Germinal center (tissue), 1 donor: Measurements from ENCODE around the gene MEGF11.

Experiments used
- DNase-seq: peaks from one replicate; pipeline ENCODE4 v3.0.0; 2012; ENCODE audit warnings: mixed read lengths, low spot score

The MEGF11 gene

DNA sequence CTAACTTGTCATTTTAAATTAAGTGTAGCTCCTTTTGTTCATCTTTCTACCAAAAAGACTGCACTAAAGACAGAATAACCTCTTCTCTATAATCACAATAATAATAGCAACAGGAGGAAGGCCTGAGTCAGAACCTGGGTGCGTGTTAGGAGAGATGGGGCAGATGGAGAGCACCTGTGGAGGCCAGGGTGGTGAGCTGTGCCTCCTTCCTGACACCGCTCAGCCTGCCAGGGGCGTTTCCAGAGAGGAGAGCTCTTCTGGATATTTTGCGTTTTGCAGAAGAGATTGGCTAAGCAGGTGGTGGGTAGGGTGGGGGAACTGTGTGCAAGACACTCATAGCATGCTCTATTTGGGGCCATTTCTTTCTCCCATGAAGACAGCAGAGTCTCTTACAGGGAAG is 83.5 kb downstream of the MEGF11 start:
- DNase-seq, result no peak

DNA sequence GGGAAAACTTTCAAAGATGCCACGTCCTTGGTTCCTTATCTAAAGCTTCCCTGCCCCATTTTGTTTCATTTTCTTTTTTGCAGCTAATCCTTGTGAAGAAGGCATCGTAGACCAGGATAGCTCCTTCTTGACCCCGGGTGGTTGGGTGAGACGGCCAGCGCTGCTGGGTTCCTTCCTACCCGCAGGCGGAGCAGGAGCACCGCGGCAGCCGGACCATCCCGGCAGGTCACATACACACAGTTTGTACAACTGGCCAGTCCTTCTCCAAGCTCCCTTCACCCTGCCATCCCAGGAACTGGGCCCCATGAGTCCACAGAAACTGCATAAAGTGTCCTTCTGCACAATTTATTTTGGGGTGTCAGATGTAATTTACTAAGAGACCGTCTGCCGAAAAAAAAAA is 83.9 kb downstream of the MEGF11 start:
- no peak for DNase-seq

DNA sequence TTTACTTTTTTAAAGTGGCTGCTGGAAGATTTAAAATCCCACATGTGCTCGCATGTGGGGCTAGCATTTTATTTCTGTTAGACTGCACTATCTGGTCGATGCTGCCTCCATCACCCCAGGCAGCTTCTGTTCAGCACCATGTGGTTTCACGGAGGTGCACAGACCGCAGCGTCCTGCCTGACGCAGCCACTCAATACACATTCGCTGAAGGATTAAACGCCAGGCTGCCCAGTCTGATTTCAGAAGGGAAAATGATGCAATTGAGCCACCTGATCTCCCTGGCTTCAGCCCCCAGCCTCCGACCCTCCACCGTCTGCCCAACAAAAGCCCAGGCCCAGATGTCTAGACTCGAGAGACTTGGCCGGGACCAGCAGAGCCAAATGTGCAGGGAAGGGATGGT is 84.5 kb downstream of the MEGF11 start:
- DNase-seq, result no peak

DNA sequence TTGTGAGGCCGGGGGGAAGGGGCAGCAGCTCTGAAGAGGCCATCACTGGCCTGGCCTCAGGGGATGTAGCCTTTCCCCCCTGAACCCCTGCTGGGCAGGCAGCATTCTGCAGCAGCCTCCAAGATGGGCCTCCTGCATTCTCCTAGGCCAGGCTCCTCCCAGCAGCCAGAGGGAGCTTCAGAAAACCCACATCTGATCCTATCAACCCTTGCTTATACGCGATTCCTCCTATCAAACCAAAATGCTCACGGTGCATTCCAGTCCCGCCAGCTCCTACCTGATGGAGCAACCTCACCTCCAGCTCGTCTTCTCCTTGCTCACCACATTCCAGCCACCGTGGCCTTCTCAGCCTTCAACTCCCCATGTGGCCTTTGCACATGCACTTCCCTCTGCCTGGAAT is 85.7 kb downstream of the MEGF11 start:
- no peak for DNase-seq

DNA sequence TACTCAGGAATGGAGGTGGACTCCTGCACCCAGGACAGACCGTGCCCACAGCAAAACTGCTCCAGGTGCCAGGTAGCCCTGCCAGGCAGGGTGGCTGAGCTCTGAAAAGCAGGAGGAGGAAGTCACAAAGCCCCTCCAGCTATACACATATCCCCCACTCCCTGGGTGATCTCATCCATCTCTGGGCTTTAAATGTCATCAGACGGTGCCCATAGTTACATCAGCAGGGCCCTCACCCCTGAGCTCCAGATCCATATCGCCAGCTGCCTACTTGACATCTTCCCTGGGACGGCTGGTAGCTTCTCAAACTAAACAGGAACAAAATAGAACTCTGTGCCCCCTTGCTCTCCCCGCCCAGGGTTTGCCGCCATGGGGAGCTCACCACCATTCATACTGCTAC is 87.7 kb downstream of the MEGF11 start:
- DNase-seq, result no peak

DNA sequence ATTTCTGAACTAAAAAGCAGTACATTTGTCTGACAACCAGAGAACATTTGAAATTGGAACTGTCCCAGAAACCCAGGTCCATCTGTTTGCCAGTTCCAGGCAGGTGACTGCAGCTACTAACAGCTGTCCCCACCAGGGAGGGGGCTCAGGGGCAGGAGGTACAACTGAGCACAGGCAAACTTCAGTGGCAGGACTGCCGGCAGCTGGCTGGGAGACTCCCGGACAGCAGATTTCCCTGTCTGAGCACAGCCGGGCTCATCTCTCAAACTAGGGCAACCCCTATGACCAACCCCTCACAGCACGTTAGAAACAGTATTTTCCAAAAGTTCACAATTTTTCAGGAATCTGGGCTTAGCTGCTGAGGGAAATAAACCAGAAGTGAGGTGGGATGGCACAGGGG is 88.8 kb downstream of the MEGF11 start:
- no peak for DNase-seq

DNA sequence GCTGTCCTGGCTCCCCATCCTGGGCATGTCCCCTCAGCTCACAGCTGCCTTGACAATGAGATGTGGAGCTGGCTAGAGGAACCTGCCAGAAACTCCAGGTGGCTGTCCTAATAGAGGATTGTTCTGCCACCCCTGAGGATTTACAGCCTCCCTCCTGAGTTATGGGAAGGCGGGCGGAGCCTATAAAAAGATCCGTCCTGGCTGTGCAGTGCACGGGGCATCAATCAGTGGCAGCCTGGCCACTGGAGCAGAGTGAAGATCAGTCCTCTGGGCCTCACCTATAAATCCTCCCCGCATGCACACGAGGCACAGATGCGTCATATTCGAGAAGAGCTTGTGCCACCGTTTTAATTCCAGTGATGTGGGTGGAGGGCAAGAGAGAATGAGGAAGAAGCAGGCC is 90.0 kb downstream of the MEGF11 start:
- DNase-seq, result no peak

DNA sequence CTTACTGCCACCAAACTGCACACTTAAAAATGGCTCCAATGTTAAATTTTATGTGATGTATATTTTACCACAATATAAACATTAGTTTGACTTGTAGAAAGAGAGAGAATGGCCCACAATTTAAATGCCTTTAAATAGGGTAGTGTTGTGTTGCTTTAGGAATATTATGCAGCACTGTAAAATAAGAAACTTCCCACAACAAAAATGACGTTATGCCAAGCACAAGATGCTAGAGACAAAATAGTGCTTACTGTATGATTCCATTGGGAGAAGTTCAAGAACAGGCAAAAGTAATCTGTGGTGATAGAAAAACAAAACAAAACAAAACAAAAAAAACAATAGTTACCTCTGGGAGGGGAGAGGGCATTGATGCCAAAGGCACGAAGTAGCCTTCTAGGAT is 91.3 kb downstream of the MEGF11 start:
- no peak for DNase-seq

DNA sequence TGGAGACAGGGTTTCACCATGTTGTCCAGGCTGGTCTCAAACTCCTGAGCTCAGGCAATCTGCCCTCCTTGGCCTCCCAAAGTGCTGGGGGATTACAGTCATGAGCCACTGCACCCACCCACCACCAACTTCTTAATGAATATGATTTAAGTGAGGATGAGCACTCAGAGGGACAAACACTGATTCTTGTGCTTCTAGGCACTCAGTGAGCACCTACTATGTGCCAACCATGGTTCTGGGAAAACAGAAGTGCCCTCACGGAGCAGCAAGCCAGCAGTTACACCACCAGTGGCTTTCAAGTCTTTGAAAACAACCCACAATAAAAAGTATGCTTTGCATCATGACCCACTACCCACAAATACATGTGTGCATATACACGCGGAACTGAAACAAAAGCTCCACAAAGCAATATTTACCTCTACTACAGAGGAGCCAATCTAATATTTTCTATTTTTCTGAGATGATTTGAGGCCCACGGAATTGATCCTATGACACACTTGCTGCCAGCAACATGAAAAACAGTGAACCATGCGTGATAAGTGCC is 91.9 kb downstream of the MEGF11 start:
- DNase-seq, result no peak

DNA sequence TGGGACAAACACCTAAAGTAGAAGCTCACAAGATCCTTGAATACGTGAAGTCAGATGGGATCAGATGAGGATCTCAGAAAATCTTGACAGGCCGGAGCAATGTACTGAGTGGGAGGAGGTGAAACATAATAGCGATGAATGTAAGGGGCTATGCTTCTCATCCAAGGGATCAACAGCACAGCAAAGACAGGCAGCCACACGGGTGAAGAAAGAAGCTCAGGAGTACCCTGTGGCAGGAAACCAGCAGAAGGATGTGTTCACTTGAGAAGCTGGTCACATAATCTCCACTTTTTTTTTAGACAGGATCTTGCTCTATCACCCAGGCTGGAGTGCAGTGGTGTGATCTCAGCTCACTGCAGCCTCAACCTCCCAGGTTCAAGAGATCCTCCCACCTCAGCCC is 92.4 kb downstream of the MEGF11 start:
- DNase-seq, result no peak

DNA sequence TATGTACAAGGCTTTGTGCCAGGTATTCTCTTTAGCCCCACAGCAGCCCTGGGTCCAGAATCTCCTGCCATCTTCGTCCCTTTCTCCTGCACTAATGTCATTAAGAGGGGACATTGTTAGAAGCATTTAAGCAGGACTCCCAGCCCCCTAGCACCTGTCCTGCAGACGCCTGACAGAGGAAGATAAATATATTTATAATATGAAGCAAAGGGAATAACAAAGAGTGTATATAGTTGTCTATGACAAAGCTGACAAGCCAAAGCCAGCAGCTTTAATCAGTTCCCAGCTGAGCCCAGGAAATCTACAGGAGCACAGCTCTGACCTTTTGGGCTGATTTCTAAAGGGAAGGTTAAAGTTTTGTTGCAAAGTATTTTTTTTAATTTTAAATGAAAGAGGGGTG is 96.0 kb downstream of the MEGF11 start:
- no peak for DNase-seq

DNA sequence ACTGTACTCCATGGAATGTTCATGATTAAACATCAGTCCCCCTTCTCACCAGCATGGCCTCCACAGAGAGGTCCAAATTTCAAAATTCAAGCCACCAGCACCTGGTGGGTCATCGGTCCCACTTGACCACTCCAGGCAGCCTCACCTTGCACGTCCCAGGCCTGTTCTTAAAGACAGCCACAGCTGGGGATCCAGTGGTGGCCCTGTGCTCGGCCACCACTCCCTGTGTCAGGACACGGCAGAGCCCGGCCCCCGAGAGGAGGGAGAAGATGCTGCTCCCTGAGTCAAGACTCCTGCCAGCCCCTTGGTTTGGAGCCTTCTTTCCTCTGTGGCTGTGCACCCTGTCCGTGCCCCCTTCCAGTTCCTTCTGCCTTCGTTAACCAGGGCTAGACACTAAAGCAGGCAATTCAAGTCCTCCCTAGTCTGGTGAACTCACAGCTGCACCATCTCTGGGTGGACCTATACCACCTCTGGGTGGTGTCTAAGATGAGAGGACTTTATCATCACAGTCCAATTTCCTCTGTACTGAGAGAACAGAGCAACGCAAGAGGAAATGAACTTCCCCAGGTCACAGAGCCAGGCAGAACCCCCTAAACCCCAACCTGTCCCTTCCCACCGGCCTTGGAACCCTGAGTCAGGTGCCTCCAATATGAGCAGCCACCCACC is 97.1 kb downstream of the MEGF11 start:
- DNase-seq, result no peak

DNA sequence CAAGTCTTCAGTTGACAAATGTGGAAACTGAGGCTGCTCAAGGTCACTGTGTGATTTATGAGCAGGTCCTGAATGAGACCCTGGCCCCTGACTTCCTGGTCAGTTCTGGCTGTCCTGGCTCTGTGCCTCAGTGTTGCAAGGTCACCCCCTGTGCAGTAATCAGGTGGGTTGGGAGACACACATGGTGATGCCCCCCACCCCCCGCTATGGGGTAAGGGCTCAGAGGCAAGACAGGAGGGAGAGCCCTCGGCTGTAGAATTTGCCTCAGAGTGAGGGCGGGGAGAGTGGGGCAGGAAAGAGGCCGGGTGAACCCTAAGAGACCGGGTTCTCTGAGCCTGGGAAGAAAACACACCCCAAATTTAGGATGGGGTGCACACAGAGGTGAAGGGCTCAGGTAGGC is 98.5 kb downstream of the MEGF11 start:
- no peak for DNase-seq

DNA sequence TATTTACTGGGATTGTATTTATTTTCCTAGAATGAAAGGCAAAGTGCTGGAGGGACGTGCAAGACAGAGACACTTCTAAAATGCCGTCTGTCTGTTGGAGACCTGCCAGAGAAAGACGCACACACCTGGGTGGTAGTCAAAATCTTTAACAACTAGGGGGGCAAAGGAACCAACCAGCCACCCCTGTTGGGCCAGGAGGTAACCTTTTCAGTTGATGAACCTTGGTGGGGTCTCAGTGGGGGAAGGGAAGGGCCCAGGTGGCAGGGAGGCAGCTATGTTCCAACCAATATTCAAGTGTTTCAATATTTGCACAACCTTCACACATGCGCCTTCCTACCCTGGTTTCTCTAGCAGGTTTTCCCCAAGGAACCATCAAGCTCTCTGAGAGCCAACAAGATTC is 99.0 kb downstream of the MEGF11 start:
- peak; percentile 24 for DNase-seq

DNA sequence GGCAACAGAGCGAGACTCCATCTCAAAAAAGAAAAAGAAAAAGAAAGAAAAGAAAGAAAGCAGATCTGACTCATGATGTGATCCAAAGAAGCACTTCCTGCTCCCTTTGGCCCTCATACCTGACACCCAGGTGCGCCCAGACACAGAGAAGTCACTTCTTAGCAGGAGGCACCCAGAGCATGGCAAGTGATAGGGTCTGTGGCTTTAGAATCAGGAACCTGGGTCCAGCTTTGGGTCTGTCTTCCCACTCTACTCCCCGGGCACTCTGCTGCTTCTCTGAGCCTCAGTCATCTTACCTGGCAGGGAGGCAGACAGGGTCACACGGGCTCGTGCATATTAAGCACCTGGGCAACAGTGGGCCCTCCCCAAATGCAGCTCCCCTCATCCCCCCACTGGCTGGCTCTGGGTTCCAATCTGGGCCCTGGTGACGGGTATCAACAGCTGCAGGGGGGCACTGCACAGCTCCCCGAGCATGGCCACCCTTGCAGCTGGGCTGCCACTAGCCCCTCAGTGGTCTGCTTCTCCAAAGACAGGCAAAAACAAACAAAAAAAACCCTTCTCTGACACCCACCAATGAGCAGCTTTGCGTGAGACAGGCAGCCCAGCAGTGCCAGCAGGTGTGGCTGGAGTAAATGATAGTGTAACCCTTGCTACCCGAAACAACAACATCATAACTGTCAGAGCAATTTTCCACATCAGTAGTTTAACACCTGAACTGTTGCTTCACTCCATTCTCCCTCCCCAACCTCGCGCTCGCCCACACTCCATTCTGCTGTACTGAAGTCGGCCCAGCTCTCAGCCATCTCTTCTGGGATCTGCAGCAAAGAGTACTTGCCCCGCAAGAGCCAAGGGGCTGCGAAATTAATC is 99.8 kb downstream of the MEGF11 start:
- peak; percentile 78 for DNase-seq

DNA sequence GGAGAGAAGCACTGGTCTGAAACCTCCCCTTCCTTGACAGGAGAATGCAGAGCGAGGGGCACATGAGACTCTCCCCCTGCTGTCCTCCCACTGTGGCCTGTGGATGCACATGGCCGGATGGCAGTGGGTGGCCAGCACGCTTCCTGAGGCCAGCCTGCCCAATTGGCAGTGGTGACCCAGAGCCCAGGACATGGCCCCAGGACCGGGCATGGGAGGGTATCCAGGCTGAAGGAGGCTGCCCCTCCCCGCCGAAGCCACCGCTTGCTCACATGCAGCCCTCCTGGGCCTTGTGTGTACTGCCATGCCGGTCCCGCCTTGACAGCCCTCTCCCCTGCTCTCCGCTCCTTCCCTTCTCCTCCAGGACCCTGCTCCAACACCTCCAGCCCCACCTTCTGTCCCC is 100.9 kb downstream of the MEGF11 start:
- no peak for DNase-seq

DNA sequence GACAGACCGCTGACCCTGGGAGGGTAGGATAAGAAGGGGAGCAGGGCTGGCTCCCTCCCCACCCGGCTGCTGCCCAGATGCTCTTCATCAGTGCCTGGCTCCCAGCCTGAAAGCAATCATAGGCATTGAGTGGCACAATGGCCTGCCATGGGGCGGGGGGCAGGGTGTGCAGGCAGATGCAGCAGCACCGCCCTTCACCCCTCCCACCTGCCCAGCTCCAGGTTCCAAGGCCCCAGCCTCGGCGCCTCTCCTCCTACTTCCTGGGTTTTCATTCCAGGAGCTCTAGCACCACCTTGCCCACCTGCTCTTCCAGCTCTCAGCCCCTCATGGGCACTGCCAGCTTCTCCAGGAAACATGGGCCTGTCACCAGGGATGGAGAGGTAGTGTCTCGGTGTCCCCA is 101.7 kb downstream of the MEGF11 start:
- no peak for DNase-seq

DNA sequence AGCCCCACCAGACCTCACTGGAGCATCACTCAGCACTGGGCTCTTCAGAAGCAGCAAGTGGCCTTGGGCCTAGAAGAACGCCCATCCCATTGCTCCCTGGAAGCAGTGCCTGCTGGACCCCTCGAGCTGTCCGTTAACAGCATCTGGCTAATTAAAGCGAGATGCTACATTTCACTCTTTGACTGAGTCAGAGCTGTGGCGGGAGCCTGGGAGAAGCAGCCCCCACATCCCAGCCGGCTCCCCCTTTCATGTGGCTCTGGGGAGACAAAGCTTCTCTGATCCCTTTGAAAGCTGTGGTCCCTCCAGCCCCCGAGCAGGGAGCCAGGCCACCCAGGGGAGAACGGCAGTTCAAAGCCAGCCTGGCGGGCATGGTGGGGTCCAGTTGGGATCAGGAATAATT is 103.7 kb downstream of the MEGF11 start:
- DNase-seq, result no peak

DNA sequence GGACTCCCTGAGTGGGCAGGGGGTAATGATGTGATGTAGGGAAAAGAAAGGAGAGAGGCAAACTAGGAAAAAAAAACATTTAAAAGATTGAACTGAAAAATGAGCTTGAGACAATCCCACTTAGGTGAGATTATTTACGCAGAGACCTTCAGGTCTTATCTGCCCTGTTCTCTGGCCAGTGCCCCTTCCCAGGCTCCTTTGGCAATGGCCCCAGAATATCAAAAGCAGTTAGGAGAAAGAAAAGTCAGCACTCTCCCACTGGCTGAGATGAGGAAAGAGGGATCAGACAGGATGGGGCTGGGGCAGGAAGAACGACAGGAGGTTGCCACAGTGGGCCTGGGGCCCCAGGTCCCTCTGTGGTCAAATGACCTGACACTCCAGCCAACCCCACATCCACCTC is 105.4 kb downstream of the MEGF11 start:
- no peak for DNase-seq

DNA sequence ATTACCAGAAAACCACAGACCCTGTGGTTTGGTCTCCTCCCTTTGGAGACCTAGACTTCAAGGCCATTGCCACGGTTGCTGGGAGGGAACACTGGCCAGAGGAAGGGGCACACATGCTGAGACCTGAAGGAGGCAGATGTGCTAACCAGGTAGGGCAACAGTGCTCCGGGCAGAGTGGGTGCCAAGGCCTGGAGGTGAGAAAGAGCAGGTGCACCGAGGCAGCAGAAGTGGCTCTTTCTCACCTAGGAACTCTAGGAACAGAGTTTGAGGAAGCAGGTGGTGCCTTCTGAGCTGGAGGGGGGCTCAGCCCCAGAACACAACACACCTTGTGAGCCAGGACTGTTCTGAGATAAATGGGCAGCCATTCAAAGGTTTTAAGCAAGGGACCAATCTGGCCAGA is 106.1 kb downstream of the MEGF11 start:
- DNase-seq, result no peak

DNA sequence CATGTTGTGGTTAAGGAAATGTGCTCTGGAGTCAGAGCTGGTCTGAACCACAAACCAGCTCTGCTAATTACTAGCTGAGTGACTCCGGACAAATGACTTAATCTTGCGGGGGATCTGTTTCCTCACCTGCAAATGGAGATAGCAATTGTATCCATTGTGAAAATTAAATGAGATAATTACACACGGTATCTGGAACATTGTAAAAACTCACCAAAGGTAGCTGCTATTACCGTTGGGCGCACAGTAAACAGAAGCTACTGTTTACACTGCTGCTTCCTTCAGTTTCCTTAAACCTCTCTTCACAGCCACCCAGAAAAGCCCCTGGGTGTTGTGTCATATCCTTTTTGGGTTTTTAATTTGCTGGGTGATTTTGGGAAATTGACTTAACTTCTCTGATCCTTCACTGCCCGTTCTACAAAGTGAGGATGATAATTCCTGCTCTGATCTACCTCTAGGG is 107.8 kb downstream of the MEGF11 start:
- no peak for DNase-seq

DNA sequence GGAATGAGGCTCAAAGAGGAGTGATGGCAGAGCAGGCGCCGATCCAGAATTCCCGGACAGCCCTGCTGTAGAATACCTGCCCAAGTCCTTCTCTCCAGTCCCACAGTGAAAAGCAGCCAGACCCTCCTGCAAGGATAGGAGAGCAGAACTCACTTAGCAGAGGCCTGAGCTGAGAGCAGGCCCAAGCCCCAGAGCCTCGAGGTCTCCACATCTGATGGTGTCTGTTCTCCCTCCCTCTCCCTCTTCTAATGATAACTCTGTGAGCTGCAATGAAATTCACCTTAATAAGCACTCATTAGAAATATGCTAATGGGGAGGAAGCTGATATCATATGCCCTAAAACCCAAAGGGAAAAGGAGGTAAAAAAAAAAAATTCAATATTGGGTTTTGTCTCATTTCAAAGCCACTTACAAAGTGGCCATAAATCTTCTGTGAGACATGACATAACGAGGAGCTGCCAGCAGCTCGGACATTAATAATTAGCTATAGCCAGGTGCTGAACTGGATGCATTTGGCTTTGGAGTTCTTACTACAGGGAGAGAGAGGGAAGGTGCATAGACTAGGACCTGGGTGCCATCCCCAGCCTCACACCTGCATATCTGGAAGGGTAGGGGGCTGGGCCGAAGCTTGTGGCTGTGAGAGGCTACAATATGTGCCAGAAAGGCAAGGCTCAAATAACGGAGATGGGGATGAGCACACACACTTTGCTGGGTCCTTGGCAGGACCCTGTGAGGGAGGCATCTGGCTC is 108.4 kb downstream of the MEGF11 start:
- no peak for DNase-seq

DNA sequence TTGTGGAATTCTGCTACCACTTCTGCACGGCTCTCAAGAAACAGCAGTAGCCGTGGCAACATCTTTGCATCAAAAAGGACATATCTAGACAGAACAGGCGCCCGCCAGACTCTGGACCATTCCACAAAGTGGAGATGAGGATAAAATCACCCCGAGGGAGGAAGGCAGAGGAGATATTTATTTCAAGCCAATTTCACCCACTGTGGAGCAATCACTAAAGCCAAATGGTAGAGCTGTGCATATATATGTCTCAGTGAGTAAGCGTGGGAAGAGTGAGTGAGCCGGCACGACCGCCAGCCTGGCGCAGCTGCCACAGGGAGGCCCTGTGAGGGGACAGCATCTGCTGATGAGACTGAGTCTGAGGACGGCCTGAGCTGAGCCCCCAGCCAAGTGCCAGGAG is 111.3 kb downstream of the MEGF11 start:
- no peak for DNase-seq
